GM18873 (cell line): ENCODE data around the gene PLA2G15.

Experiments used
- ATAC-seq: cut with Tn5 transposase; IDR thresholded peaks from one replicate; pipeline ENCODE4 v1.9.1; 2021; ENCODE audit warnings: mild to moderate bottlenecking, moderate library complexity, moderate number of reproducible peaks; ENCODE audit not compliant: unreplicated experiment, low FRiP score

PLA2G15 gene

GRCh38 chr16:68251832-68252231 lies 6.7 kb downstream of the PLA2G15 start:
- ATAC-seq, result no peak

- ATAC-seq, result no peak
These were observed 7.2 kb downstream of the PLA2G15 start for GRCh38 chr16:68252383-68252782.

GRCh38 chr16:68253721-68254120 lies 8.5 kb downstream of the PLA2G15 start:
- no peak for ATAC-seq

- ATAC-seq, result no peak
These were observed 10.5 kb downstream of the PLA2G15 start for GRCh38 chr16:68255712-68256111.

- no peak for ATAC-seq
These were observed 12.2 kb downstream of the PLA2G15 start for GRCh38 chr16:68257251-68257905.

GRCh38 chr16:68257906-68258800 lies 13.0 kb downstream of the PLA2G15 start:
- ATAC-seq, result no peak

- no peak for ATAC-seq
These were observed 14.0 kb downstream of the PLA2G15 start for GRCh38 chr16:68259007-68259825.

- ATAC-seq, result no peak
These were observed 18.5 kb downstream of the PLA2G15 start for GRCh38 chr16:68263559-68264127.

- no peak for ATAC-seq
These were observed 19.2 kb downstream of the PLA2G15 start, which contains the start of gene SLC7A6 for GRCh38 chr16:68264128-68265077. SLC7A6 (plus strand) TSS chr16:68264526; CDS start chr16:68274727, 10,201 bp downstream.

GRCh38 chr16:68265078-68265920 lies 20.1 kb downstream of the PLA2G15 start:
- ATAC-seq, result no peak

GRCh38 chr16:68267612-68268405 lies 22.6 kb downstream of the PLA2G15 start:
- no peak for ATAC-seq

GRCh38 chr16:68269793-68270192 lies 24.6 kb downstream of the PLA2G15 start:
- no peak for ATAC-seq

- ATAC-seq, result no peak
These were observed 25.2 kb downstream of the PLA2G15 start for GRCh38 chr16:68270353-68270752.

GRCh38 chr16:68272507-68273209 lies 27.5 kb downstream of the PLA2G15 start:
- ATAC-seq, result no peak

- ATAC-seq, result no peak
These were observed 28.3 kb downstream of the PLA2G15 start for GRCh38 chr16:68273459-68273858.

- ATAC-seq, result no peak
These were observed 28.7 kb downstream of the PLA2G15 start for GRCh38 chr16:68273896-68274295.

- ATAC-seq, result no peak
These were observed 29.3 kb downstream of the PLA2G15 start for GRCh38 chr16:68274441-68274840.
